CD4-positive, alpha-beta T cell treated with Interleukin-2 at 100 ng/mL for 4 hours (primary cell): Measurements from ENCODE around the gene TCP11L1.
"Not testable (repeated sequence)": the region's sequence is repeated elsewhere in the genome, so short reads cannot be mapped to it uniquely, and the experiment has no call there.

Source experiments
- DNase-seq: peaks from one replicate; pipeline ENCODE4 v3.0.0-alpha.2; 2020; ENCODE audit warnings: low spot score

TCP11L1 gene

DNA sequence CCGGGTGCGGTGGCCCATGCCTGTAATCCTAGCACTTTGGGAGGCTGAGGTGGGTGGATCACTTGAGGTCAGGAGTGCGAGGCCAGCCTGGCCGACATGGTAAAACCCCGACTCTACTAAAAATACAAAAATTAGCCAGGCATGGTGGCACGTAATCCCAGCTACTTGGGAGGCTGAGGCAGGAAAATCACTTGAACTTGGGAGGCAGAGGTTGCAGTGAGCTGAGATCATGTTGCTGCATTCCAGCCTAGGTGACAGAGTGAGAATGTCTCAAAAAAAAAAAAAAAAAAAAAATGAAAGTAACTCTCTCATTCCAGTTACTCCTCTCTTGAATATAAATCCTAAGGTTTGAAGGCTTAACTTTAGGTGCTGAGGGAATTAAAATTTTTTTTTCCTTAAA, 10.2 kb upstream of the TCP11L1 start:
- DNase-seq = not testable (repeated sequence)

GRCh38 chr11:33033493-33033892, 5.9 kb upstream of the TCP11L1 start:
- DNase-seq = no peak

DNA sequence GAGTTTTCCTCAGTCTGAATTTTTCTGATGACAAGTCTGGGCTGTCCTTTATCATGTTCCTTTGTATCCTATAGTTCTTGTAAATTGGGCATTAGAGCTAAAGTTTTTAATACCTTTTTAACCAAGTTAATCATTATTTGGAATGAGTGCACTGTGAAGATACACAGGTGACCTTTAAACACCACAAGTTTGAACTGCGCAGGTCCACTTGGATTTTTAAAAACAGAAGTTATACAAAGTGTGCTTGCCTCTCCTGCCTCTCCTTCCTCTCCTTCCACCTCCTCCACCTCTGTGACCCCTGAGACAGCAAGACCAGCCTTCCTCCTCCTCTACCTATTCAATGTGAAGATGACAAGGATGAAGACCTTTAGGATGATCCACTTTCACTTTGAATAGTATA, 4.4 kb upstream of the TCP11L1 start:
- DNase-seq = no peak

GRCh38 chr11:33040033-33040861, 875 bp downstream of the TCP11L1 start:
- DNase-seq = peak; percentile 42

DNA sequence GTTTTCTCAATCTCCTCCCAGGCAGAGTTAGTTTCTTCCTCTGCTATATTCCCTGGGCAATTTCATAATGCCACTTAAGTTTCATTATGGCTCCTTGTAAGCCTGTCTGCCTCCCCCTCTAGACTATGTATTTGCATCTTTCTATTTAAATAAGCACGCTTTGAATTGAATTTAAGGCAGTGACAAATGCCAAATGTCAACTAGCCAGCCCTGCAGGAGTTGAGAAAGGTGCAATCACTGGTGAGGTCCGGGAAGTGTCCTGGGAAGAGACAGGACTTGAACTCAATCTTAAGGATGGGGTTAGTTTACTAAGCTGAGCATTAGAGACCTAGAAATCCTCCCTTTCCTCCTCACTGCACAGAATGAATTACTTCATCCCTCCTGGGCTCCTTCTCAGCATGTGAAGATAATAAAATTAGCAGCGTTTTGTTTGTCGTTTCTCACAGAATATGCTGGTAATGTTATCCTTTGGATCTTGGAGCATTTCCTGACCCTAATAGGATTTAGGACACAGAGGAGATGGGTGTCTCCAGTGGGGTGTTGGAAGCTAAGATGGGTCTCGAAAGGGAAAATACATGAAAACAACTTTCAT, 1.6 kb downstream of the TCP11L1 start:
- no peak for DNase-seq

DNA sequence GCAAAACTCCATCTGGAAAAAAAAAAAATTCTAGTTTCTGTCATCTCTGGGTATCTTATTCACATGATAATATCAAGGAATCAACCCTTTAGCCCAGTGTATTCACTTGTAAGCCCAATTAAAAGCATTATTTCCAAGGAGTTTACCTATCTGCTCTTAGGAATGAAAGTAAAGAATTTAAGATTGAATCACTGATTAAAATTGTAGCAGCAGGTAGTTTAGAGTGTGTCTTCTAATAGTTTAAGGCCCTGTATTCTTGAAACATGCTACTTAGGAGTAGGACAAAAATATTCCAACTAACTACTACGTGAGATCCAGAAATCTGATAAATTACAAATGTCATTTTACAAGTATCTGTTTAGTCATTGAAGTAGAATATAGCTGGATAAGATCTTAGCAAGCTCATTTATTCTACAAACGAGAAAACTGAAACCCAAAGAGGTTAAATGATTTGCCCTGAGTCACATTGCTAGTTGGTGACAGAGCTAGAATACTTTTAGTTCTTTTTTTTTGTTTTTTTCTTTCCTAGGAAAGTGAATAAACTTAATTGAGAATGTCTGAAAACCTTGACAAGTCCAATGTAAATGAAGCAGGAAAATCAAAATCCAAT, 4.0 kb downstream of the TCP11L1 start:
- DNase-seq = no peak

GRCh38 chr11:33044285-33044756, 4.9 kb downstream of the TCP11L1 start:
- no peak for DNase-seq

DNA sequence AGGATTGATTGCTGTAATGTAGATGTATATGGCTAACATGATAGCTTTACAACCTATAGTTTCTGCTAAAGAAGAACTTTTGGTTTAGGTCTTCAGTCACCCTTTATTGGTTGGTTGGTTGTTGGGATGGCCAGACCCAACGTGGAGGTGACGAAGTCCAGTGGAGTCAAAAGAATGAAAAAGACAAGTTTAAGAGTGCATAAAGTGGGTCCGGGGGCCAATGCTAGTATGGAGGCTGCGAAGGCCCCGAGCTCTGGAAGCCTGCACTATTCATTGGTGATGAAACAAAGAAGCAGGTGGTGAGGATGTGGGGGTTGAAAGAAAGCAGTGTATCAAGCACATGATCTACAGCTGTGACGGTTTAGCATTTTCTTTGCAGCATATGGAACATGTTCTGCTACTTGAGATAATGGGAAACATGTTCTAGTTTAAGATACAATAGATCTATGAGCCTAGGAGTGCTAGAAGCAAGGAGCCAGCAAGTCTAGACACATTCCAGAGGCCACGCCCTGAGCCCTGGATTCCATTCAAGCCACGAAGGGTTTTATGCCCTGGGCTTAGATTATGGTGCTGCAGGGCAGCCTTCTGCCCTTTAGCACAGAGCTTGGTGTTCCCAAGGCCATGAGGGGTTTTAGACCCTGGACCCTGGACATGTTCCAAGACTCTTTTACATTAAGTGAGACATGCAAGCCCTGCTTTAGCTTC, 6.3 kb downstream of the TCP11L1 start:
- DNase-seq = no peak

GRCh38 chr11:33048701-33049100, 9.3 kb downstream of the TCP11L1 start:
- DNase-seq = not testable (repeated sequence)

DNA sequence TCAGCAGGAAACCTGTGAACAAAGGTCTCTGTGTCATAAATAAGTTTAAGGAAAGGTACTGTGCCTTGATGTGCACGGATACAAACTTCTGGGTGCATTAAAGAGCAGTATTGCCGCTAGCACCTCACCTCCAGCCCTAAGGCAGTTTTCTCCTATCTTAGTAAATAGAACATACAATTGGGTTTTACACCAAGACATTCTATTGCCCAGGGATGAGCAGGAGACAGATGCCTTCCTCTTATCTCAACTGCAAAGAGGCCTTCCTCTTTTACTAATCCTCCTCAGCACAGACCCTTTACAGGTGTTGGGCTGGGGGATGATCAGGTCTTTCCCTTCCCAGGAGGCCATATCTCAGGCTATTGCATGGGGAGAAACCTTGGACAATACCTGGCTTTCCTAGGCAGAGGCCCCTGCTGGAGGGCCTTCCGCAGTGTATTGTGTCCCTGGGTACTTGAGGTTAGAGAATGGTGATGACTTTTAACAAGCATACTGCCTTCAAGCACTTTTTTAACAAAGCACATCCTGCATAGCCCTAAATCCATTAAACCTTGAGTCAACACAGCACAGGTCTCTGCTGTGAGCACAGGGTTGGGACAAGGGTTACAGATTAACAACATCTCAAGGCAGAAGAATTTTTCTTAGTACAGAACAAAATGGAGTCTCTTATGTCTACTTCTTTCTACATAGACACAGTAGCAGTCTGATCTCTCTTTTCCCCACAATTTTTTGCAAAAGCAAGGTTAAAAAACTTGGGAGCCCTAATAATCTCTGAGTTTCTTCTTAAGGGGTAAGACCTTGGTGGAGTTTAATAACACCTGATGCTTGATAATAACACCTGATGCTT, 10.4 kb downstream of the TCP11L1 start:
- not testable (repeated sequence) for DNase-seq

GRCh38 chr11:33052231-33052630, 12.9 kb downstream of the TCP11L1 start:
- no peak for DNase-seq

DNA sequence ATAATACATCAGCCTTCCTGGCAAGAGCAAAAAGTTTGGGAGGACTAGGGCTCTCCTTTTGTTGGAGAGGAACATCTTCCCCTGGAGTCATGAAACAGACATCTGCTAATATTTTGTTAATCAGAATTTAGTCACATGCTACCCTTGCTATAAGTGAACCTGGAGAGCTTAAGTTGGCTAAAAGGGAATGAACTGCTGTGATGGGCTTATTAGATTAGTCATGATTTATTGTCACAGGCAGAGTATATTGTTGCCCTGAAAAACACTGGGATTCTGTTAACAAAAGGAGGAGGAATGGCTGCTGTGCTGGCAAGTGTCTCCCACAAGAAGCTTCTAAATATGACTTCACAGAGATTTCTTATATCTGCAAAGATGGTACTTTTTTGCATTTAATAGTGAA, 16.0 kb downstream of the TCP11L1 start:
- no peak for DNase-seq

DNA sequence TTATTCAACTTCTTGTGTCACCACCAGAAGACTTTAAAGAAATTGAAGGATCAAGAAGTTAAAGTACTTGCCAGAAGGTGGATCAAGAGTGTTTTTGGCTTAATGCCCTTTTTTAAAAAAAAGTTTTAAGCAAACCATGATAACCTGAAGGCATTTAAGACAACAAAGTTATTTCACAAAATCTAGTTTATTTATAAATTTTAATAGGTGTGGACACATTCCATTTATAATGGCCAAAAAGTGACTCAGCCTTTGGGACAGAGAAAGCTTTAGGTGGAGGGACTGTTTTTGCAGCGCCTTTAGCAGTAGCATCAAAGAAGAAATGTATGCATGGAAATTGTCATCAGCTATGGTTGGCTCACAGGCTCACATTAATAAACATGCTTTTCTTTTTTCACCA, 17.9 kb downstream of the TCP11L1 start:
- no peak for DNase-seq

- no peak for DNase-seq
Observed at GRCh38 chr11:33059331-33060007, 20.1 kb downstream of the TCP11L1 start.

GRCh38 chr11:33060271-33060670, 20.9 kb downstream of the TCP11L1 start:
- no peak for DNase-seq

GRCh38 chr11:33062137-33062536, 22.8 kb downstream of the TCP11L1 start:
- DNase-seq = no peak

GRCh38 chr11:33063326-33063881, 24.0 kb downstream of the TCP11L1 start:
- peak; percentile 11 for DNase-seq

- DNase-seq = no peak
Observed at GRCh38 chr11:33064033-33064825, 24.9 kb downstream of the TCP11L1 start.

DNA sequence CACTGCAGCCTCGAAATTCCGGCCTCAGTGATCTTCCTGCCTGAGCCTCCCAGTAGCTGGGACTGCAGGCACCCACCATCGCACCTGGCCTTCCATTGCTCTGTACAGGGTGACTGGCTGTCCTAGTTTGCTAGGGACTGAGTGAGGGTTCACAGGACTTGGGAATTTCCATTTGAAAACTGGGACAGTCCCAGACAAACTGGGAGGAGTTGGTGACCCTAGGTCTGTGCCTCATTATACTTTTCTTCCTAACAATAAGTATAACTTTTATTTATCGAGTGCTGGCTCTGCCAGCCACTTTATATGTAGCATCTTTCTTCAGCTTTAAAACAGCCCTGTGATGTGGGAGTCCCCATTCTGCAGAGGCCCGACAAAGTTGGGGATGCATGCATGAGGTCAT, 25.5 kb downstream of the TCP11L1 start:
- DNase-seq = no peak
